HG03095 (cell line): ENCODE data around the gene PXK.

Experiments used
- ATAC-seq: cut with Tn5 transposase; IDR thresholded peaks from one replicate; pipeline ENCODE4 v1.9.1; 2021; ENCODE audit warnings: moderate library complexity; ENCODE audit not compliant: unreplicated experiment

Gene PXK

DNA sequence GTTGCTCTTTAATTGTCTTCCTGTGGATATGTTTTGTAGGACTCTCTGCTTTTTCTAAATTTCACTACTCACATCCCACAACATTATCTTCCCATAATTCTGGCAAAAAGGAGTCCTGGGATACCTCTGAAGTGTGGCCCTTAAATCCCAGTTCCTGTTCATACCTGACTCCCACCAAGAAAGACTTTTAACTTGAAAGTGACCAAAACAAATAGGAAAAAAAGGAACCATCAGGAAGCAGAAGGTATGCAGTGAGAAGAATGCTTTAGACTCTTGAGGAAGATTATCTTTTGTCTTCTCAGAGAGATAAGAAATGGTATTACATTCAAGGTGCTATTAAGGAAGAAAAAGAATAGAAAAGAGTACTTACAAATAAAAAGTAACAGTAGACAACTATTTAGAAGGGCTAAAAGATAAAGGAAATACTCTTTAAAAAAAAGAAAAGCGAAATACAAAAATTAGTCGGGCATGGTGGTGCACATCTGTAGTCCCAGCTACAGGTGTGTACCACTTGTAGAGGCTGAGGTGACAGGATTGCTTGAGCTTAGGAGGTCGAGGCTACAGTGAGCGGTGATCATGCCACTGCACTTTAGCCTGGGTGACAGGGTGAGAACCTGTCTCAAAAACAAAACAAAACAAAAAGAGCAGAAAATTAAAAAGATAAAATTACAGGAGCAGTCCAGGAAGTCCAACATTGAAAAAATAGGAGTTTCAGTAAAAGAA, 46.8 kb downstream of the PXK start:
- no peak for ATAC-seq

DNA sequence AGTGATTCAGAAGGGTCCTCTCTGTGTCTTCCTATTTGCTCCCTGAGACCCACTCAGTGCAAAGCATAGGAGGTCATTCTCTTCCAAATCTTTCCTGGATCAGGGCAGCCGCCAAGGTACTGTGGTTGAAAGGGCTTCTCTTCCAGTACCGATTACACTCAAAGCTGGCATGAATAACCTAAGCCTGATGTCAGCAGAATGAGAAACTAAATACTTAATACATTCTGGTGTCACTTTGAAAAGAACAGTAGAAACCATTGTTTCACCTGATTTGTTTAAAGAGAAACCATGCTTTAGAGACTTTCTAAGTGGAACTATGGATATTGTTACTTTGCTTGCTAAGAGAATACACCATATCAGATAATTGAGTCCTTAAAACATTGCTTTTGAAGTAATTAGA, 50.8 kb downstream of the PXK start:
- ATAC-seq = no peak

DNA sequence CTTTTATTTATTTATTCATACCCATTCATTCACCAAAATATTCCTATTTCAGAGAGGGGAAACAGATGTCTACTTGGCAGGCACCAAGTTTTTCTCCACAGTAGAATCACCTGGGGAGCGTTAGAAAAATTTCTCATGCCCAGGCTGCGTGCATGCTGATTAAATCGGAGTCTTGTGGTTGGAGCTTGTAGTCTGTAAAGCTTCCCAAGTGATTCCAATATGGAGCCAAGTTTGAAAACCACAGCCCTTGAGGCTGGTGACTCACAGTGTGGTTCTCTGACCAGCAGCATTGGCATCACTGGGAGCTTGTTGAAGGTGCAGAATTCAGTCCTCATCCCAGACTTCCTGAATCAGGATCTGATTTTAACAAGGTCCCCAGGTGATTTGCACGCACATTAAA, 51.2 kb downstream of the PXK start:
- ATAC-seq = no peak

DNA sequence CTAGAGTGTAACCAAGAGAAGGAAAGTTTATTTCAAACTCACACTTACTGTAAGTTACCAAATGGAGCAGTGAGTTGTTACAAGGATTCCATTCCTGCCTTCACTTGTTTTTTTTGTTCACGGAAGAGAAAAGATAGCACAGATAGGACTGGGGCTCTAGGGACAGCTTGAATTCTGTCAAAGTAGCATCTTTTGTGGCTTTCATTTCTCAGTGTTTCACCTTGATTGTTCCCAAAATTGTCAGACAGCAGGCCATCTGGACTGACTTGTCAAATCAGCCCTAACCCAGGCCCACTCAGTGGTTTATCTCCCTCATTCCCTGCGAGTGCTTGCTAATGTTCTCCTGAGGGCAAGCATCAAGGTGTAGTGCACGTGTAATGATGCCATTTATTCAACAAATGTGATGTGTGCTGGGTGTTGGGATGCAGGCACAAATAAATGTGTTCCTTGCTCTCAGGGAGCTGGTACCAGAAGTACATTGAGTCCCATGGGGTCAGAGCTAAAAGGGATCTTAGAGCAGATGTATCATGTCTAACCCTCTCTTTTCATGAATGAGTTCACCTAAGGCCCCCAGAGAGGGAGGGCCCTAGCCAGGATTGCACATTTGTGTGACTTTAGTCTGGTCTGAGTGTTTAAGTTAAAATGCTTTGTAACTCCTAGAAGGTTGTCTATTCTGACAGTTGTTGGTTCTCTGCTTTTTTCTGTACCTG, 51.8 kb downstream of the PXK start:
- no peak for ATAC-seq

DNA sequence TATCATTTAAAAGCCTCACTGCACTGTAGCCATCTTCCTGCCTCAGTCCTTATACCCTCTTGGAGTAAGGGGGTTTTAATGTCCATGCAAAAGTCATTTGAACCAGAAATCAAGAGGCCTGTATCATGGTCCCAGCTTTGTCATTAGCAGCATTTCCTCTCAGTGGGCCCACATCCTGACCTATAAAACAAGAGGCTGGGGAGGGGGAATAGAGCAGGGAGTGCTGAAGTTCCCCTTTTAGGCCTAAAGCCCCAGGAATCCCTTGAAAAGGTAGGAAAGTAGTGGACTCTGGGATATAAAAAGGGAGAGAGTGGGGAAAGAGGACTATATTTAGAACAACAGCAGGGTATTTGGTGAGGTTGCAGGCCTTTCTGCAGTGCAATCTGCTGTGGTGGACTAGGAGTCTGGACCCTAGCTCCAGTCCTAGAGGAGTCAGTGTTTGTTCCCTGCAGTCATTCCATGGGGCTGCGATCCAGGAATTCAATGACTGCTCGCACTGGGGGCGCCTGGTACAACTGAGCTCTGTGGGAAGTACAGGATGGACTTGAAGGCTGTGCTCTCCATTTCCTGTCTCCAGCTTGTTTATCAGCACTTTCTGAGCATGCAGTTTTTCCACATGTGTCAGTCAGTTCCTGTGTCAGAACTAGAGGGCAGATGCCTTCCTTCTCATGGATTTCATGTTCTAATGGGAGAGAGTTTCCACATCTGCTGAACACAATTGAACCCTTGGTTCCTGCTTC, 54.1 kb downstream of the PXK start:
- no peak for ATAC-seq

DNA sequence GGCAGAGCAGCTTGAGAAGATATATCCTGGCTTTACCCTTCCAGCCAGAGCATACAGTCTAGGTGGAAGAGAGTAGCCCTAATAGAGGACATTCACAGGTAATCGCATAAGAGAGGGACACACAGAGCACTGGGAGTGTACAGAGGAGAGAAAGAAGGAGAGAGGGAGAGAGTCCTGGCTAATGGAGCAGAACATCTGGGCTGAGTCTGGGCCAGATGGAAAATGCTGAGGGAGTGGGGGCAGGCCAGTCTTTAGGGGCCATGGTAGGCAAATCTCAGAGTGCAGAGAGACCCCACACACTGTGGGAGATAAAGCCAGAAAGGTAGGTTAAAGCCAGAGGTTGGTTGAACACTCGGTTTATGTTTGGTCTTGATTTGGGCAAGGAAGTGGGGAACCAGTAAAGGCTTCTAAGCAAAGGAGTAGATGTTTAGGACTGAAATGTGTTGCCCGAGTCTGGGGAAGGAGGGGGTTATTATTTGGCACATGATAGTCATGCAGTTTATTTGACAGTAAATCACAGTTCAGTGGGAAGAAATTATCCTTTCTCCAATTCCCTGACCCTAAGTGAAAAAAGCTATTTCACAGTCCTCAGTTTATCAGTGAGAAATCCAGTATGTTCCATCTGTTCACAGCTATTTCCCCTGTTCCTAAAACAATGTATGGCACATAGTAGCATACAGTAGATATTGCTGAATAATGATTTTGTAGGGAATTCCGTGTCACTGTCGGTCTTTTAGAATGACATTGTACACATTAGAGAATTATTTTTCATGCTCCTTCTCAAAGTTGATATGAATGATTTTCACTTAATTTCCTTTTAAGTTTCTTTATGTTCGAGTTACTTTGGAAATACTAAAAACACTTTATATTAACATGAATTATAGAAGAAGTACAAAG, 55.2 kb downstream of the PXK start:
- ATAC-seq = no peak

DNA sequence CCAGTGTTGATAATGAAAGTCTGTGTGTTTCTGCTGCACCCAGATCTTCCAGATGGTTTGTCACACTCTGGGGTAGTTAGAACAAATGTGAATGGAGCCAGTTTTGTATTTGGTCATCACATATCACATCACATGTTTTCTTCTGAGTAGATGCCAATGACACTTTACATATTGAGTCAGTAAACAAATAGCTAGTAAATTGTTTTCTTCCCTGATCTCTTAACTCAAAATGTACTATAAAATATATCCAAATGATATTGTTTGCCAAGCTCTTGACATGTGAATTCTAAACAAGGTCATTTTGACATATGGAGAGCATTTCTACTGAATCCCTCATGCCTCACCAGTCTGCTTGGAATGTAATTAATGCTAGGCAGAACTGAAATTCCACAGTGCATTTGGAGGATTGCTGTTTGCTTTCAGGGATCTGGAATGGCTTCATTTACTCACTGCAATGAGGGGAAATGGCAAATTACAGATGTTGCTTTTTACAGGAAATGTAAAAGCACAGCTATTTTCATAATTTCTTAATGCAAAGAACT, 55.9 kb downstream of the PXK start:
- no peak for ATAC-seq

DNA sequence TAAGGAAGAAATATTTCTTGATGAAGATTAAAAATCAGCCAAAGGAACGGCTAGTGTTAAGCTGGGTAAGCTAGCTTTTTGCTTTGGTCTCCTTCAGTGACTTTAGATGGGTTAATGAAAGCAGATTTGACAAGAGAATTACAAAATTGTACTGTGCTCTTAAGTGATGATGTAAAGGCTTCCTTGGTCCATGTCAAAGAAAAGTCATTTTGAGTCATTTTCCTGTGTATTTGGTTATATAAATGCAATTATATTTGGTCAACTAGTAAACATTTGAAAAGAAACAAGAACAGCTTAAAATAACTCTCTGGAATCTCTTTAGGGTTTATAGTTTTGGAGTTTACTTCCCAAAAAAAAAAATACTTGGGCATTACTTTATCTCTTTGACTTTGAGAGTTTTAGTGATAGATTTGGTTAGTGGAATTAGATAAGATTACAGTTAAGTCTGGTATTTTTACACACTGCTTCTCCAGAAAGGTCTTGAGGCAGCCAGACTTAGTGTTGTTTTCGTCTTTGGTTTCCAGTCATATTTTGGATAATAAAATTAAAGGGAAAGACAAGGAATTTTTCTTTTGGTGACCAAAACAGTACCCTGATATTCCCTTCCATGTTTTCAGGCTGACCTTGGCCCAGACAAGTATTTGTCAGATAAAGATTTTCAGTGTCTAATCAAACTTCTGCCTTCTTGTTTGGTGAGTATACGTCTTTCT, 58.6 kb downstream of the PXK start:
- no peak for ATAC-seq

DNA sequence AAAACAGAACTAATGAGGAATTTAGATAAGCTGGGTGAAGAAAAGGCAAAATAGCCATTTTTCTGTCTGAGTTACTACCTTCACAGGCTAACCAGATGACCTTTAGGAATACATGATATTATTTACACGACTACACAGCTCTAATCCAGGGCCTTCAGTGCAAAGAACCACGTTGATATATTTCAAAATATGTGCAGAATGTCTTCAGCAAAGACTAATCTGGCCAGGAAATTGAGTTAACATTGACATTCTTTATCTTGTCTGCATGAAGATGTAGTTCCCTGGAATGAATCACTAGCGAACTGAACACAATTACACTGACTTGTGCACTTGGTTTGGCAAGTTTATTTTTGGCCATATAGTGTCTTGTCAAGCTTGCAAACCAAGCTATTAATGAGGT, 59.5 kb downstream of the PXK start:
- no peak for ATAC-seq

DNA sequence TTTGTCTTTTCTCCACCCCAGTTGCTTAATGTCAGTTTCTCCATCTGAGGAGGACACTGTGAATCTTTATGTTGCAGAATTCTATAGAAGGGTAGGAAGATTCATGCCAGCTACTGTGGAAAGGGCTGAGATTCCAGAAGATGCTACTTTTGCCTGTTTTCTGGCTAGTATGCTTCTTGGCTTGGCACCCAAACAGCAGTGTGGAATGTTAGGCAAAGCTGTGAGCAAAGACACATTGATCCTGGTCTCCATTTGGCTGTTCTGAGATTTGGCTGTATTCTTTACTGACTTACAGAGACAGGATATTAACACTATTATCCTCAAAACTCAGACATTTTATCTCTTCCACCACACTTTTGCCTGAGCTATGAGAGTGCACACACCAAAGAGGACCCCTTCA, 61.6 kb downstream of the PXK start:
- no peak for ATAC-seq

DNA sequence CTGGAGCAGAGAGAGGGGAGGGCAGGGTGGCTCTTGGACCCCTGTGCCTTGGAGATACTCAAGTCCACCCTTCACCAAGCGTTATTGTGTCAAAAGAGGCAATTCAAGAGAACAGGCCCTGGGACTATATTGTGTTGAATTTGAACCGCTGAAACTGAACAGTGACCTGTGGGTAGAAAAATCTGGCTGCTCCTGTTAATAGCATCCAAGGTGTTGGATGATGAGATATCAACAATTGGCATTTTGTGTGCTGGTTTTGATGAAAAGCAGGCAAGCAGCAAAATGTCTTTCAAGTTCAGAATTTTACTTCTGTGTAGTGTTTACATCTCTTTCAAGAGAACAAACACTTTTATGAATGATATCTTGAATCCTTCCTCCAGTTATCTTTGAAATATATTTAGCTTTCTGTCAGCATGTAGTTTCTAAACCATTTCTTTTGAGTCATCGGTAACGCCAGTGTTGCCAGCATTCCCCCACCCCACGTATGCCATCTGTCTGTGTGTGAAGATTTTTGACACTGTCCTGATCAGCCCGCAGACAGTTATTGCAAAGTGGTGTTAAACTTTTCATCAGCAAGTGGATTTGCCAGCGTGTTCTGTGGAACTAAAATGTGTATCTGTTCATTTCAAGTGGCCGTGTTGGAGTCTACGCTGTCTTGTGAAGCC, 66.1 kb downstream of the PXK start:
- no peak for ATAC-seq

DNA sequence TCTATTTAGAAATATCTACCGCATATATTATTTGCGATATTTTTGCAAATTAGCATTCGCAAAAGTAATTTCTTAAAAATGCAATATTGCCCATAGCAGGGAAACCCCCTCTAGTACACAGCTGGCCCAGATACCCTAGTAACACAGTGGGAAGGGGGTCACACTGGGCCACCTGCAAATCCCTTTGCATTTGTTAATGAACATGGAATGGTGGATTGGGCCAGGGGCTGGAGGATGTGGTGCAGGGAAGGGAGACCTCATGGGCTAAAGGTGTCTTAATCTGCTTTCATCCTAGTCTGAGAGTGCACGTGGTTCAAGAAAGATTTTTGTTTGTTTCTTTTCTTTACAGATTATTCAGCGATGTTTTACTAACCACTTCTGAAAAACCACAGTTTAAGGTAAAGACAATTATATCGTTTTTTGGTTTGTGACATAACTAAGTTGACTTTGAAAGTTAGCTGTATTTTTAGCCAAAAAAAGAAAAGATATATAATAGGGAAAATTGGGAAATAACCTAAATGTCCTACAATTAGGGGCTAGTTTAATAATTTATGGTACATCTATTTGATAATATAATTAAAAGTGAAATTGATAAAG, 70.9 kb downstream of the PXK start:
- ATAC-seq = no peak

DNA sequence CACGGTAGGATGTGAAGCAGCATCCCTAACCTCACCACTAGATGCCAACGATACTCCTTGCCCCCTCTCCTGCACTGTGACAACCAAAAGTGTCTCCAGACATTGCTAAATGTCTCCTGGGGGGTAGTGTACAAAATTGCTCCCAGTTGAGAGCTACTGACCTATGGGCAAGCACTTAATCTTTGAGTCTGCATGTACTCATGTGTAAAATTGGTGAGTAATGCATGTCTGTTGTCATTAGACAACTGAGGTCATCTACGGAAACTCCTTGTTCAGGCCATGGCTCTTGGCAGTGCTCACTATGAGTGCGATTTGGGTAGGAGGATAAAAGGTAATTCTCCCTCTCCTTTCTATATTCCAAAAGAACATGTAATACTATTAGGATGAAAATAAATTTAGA, 71.7 kb downstream of the PXK start:
- ATAC-seq = no peak

DNA sequence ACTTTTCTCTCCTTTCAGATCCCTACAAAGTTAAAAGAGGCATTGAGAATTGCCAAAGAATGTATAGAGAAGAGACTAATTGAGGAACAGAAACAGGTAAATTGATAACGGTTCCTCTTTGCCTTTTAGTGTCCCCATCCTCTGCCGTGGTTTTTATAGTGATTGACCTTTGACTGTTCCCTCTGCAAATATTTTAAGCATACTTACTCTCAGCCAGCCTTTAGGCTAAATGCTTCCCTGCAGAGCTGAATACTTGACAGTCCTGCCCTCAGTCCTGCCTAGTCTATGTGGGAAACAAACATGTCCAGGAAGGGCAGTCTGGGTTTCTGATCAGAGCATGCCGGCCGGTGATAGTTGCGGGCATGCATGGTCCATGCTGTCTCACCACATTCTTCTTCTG, 76.2 kb downstream of the PXK start:
- no peak for ATAC-seq

DNA sequence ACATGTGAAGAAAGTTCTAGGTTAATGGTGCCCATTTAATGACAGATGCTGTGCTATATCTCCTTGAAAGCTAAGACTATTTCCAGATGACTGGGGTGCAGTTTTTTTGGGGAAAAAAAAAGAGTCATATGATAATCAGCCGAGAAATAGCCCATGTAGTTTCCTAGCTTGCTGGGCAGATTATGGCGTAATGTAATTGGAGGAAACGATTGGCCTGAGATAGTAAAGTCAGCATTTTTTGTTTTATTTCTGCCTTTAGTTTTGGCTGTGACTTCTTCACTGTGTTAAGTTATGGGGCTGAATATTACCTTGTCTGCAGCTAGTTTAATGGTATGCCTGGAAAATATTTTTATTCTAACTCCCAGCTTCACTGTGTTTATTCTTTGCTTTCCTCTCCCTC, 77.0 kb downstream of the PXK start:
- ATAC-seq = no peak

DNA sequence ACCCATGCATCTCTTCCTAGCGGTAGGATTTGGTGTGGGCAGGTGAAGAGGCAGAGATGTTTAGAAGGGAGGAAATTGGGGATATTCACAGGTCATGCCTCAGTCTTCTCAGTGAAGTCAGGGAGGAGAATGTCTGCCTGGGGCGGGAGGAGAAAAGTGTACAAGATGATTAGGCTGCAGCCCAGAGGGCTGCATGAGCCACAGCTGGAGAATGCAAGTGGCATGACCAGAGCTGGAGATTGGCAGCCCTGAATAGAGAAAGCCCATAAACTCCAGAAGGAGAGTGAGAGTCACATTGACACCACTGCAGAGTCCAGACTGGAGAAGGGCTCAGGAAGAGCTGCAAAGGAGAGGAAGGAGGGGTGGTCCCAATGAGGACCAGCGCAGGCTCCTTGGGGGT, 78.3 kb downstream of the PXK start:
- no peak for ATAC-seq

DNA sequence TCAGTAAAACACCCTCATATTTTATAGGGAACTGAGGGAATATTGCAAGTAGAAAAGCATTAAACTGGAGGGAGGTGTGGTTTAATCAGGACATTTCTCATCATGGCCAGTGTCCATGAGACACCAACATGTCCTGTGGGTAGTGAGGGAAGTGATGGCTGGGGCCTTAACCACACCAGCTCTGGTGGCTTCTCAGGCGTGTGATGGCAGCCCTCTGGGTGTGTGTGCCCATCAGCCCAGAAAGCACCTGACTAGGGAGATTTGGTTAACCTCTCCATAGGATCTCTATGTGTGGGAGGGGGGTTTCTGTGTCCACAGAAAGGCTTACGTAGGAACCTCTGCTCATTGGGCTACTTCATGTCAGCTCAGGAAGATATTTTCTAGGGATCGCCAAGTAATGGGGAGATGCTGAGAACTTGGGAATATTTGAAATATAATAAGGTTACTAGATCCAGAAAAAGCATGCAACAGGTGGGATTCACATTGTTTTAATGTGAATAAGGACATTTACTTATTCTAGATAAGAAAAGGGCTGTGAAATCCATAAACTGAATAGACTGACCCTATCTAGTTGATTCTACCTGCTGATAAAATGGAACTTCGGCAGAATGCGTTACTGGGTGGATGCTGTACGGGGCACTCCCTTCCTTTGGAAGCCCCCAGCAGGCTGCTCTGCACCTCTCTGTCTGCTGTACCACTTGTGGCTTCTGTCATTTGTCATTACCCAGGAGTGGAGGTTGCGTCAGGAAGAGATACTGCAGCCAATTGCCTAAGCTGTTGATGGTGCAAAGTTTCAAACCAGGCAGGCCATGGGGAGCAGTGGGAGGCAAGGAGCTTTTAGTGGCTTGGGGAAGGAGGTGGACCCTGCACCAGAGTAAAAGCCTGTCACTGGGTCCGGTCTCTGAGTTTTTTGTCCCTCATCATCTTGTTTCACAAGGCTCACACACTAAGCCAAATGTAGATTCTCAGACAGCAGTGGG, 79.4 kb downstream of the PXK start:
- no peak for ATAC-seq

DNA sequence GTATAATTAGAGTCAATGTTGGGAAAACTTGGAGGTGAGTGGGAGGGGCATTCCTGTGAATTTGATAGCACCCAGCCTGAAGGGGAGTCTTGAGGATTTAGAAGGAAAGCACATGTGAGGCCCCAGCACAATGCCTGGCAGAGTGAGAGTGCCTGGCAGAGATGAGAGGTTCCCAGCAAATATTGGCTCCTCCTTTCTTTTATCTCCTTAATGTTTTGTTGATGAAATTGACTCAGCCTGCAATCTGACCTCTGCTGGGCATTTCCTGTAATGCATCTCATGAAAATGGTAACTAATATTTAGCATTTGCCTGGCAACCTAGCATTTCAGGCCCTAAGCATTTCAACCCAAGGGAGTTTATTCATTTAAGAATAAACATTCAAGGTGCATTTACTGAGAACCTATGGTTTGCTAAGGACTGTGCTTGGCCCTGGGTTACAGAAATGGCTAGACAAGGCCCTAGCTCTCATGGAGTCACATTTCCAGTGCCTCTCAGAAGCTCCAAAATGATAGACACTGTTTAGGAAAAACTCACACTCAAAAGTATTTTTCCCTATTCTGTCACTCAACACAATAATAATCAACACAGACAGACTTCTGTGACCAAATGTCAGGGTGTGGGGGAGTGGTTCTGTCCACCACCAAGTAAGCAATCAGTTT, 82.0 kb downstream of the PXK start:
- no peak for ATAC-seq
